GM12892 (cell line): ENCODE results near the gene ERCC1.

Experiments used
- POLR2A ChIP-seq: IDR thresholded peaks from 2 replicates; pipeline ENCODE4 v1.6.1; 2011; ENCODE audit warnings: low read depth, low read length, control low read depth
- POLR2AphosphoS5 ChIP-seq: IDR thresholded peaks from 2 replicates; pipeline ENCODE4 v1.6.1; 2011; ENCODE audit warnings: low read depth, low read length, control low read depth
- TAF1 ChIP-seq: IDR thresholded peaks from 2 replicates; pipeline ENCODE4 v1.6.1; 2011; ENCODE audit warnings: low read depth, mild to moderate bottlenecking, control low read depth, low read length, borderline replicate concordance

DNA sequence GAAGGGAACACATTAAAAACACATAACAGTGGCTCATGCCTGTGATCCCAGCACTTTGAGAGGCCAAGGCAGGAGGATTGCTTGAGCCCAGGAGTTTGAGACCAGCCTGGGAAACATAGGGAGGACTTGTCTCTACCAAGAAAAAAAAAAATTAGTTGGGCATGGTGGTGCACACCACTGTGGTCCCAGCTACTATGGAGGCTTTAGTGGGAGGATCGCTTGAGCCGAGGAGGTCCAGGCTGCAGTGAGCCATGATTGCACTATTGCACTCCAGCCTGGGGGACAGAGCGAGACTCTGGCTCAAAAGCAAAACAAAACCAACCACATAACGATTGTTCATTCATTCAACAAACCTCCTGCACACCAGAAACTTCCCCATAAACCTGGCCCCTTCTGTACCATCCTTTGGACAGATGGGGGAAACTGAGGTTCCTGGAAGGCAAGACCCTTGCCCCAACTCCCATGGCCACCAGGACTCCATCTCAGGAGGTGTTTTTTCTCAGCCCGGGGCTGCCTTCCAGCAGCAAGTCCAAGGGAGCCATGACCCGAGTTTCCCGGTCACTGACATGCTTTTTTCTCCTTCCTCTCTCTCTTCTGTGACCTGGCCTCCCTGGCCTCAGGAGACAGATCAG lies 48.3 kb upstream of the ERCC1 start:
- TF ChIP-seq POLR2A (no peak), TAF1 (no peak), POLR2AphosphoS5 (no peak)
